Trophoblast cell (in vitro differentiated cells and primary cell): ENCODE data around the gene NMUR2.

Experiments used
- DNase-seq, 2 donors: peaks; one replicate each; pipeline ENCODE4 v3.0.0-alpha.2; 2016
- H2AFZ ChIP-seq: 2 replicates; pipeline ENCODE4 v1.6.1; 2013; ENCODE audit warnings: low read length, moderate library complexity, mild to moderate bottlenecking; ENCODE audit not compliant: insufficient read depth, poor library complexity
- H2AK5ac ChIP-seq: 2 replicates; pipeline ENCODE4 v1.6.1; 2013; ENCODE audit warnings: mild to moderate bottlenecking, low read length
- H2BK120ac ChIP-seq: 2 replicates; pipeline ENCODE4 v1.6.1; 2013; ENCODE audit warnings: low read length, mild to moderate bottlenecking, moderate library complexity; ENCODE audit not compliant: insufficient read depth, poor library complexity
- H2BK12ac ChIP-seq: 2 replicates; pipeline ENCODE4 v1.6.1; 2013; ENCODE audit warnings: mild to moderate bottlenecking, low read length, moderate library complexity
- H2BK5ac ChIP-seq: 2 replicates; pipeline ENCODE4 v1.6.1; 2013; ENCODE audit warnings: low read length, low read depth, moderate library complexity, mild to moderate bottlenecking; ENCODE audit not compliant: poor library complexity
- H3K14ac ChIP-seq: 2 replicates; pipeline ENCODE4 v1.6.1; 2013; ENCODE audit warnings: mild to moderate bottlenecking, low read length
- H3K18ac ChIP-seq: 2 replicates; pipeline ENCODE4 v1.6.1; 2013; ENCODE audit warnings: mild to moderate bottlenecking, low read length
- H3K23ac ChIP-seq: 2 replicates; pipeline ENCODE4 v1.6.1; 2013; ENCODE audit warnings: low read length
- H3K27ac ChIP-seq: 2 replicates; pipeline ENCODE4 v1.5.1; 2013; ENCODE audit warnings: low read depth, mild to moderate bottlenecking, inconsistent platforms, low read length, moderate library complexity
- H3K27me3 ChIP-seq: 2 replicates; pipeline ENCODE4 v1.6.1; 2013; ENCODE audit warnings: inconsistent platforms, mild to moderate bottlenecking, low read length, moderate library complexity; ENCODE audit not compliant: insufficient read depth
- H3K36me3 ChIP-seq, 2 experiments: 1 replicate in 1 of 2; 2 replicates in 1 of 2; pipeline ENCODE4 v1.6.1; 2013; ENCODE audit warnings: low read length in 2 of 2, mild to moderate bottlenecking in 2 of 2, moderate library complexity in 1 of 2; ENCODE audit not compliant: insufficient read depth in 2 of 2, control insufficient read depth in 1 of 2
- H3K4ac ChIP-seq: 2 replicates; pipeline ENCODE4 v1.6.1; 2013; ENCODE audit warnings: low read depth, mild to moderate bottlenecking, low read length, moderate library complexity
- H3K4me1 ChIP-seq, 2 experiments: 1 replicate in 1 of 2; 2 replicates in 1 of 2; pipeline ENCODE4 v1.6.1; 2013; ENCODE audit warnings: low read length in 2 of 2, mild to moderate bottlenecking in 2 of 2, moderate library complexity in 1 of 2; ENCODE audit not compliant: insufficient read depth in 2 of 2, control insufficient read depth in 1 of 2
- H3K4me2 ChIP-seq: 2 replicates; pipeline ENCODE4 v1.6.1; 2013; ENCODE audit warnings: inconsistent platforms, mild to moderate bottlenecking, low read length, moderate library complexity
- H3K4me3 ChIP-seq: 2 replicates; pipeline ENCODE4 v1.5.1; 2013; ENCODE audit warnings: mild to moderate bottlenecking, low read depth, low read length, inconsistent platforms
- H3K79me1 ChIP-seq: one replicate; pipeline ENCODE4 v1.6.1; 2013; ENCODE audit warnings: low read length
- H3K79me2 ChIP-seq: 2 replicates; pipeline ENCODE4 v1.6.1; 2013; ENCODE audit warnings: low read length, mild to moderate bottlenecking; ENCODE audit not compliant: control insufficient read depth, insufficient read depth, poor library complexity
- H3K9ac ChIP-seq: 2 replicates; pipeline ENCODE4 v1.6.1; 2013; ENCODE audit warnings: mild to moderate bottlenecking, low read length
- H3K9me3 ChIP-seq: 2 replicates; pipeline ENCODE4 v1.6.1; 2013; ENCODE audit warnings: low read depth, mild to moderate bottlenecking, control low read depth, inconsistent platforms, low read length; ENCODE audit not compliant: insufficient read depth
- H4K12ac ChIP-seq: 2 replicates; pipeline ENCODE4 v1.6.1; 2013; ENCODE audit warnings: low read depth, mild to moderate bottlenecking, low read length, moderate library complexity
- H4K8ac ChIP-seq: 2 replicates; pipeline ENCODE4 v1.6.1; 2013; ENCODE audit warnings: low read depth, mild to moderate bottlenecking, low read length, moderate library complexity
- H4K91ac ChIP-seq: one replicate; pipeline ENCODE4 v1.6.1; 2013; ENCODE audit warnings: low read depth, mild to moderate bottlenecking, low read length, moderate library complexity
- WGBS: extraction: QIAGEN DNeasy Blood & Tissue Kit; methylation state at CpG from one replicate; pipeline ENCODE4 v1.1.7; 2013; ENCODE audit warnings: missing lambda C conversion rate; ENCODE audit not compliant: insufficient read length, insufficient coverage; ENCODE audit errors: extremely low coverage; 5-methylcytosine and 5-hydroxymethylcytosine counted together

NMUR2 gene

DNA sequence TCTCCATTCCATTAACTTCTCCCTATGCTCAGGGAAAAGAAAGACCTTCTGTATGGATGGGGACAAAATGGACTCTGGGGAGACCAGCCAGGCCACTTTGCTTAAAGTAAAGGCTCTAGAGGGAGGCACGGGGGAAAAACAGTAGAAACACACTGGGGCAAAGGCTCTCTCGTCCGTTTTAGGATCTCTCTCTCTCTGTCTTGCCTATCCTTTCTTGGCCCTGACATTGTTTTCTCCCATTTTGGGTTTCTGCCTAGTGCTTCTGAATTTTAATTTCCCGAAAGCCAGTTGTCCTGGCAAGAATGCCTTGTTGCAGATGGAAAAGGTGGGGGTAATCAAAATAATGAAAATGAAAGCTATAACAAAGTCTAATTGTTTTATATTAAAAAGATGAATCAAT is 28.2 kb downstream of the NMUR2 start:
- Histone ChIP-seq H3K79me1 (no peaks in the 10 kb centered on the region), H4K91ac (no peak overlapping the region), H3K27me3 (no peaks in the 10 kb centered on the region), H2BK5ac (no peak overlapping the region), H3K23ac (no peak overlapping the region), H3K27ac (no peak overlapping the region), H2BK120ac (no peak overlapping the region), H2AK5ac (no peak overlapping the region), H3K79me2 (no peaks in the 10 kb centered on the region), H2BK12ac (no peak overlapping the region), H4K12ac (no peak overlapping the region), H2AFZ (no peak overlapping the region), H3K9ac (no peak overlapping the region), H3K18ac (no peak overlapping the region), H3K14ac (no peak overlapping the region), H3K4me2 (no peak overlapping the region), H3K9me3 (no peaks in the 10 kb centered on the region), H3K4ac (no peak overlapping the region), H3K4me1 (peaks cover 0 to 2% of the 10 kb centered on the region in 2 experiments), H4K8ac (no peak overlapping the region), H3K4me3 (no peak overlapping the region), H3K36me3 (no peaks in the 10 kb centered on the region)
- no peak for DNase-seq
- no CpG with 5 or more reads among the region's 4 CpGs for WGBS

DNA sequence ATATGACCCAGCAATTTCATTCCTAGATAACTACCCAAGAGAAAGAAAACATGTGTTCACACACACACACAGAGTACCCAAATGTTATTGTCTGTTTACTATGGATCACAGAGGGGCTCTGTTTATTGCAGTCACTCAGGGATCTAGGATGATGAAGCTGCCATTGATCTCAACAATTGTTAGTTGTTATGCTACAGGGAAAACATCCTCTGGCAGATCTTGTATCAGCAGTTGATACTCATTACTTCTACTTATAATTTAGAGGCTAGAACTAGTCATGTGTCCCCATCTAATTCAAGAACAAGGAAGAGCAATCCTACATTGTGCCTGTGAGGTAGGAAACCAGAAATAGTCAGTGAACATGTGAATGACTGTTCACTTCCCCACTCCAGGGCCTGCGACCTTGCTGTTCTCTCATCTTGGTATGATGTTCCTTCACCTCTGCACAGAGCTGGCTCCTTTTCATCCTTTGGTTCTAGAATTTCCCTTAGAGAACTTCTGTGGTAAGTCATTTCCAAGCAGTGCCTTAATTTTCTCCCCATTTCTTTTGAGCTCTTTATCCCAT is 30.3 kb downstream of the NMUR2 start:
- Histone ChIP-seq H4K12ac (no peak overlapping the region), H3K9ac (no peak overlapping the region), H2BK120ac (no peak overlapping the region), H3K79me1 (no peaks in the 10 kb centered on the region), H3K23ac (no peak overlapping the region), H3K4me1 (peaks cover 0 to 2% of the 10 kb centered on the region in 2 experiments), H3K4me2 (no peak overlapping the region), H4K8ac (no peak overlapping the region), H4K91ac (no peak overlapping the region), H2AFZ (no peak overlapping the region), H3K27me3 (no peaks in the 10 kb centered on the region), H3K27ac (no peak overlapping the region), H3K79me2 (no peaks in the 10 kb centered on the region), H2BK5ac (no peak overlapping the region), H3K4me3 (no peak overlapping the region), H3K18ac (no peak overlapping the region), H3K14ac (no peak overlapping the region), H3K9me3 (no peaks in the 10 kb centered on the region), H3K36me3 (no peaks in the 10 kb centered on the region), H2AK5ac (no peak overlapping the region), H3K4ac (no peak overlapping the region), H2BK12ac (no peak overlapping the region)
- no peak for DNase-seq
- no CpG with 5 or more reads among the region's 1 CpG for WGBS

DNA sequence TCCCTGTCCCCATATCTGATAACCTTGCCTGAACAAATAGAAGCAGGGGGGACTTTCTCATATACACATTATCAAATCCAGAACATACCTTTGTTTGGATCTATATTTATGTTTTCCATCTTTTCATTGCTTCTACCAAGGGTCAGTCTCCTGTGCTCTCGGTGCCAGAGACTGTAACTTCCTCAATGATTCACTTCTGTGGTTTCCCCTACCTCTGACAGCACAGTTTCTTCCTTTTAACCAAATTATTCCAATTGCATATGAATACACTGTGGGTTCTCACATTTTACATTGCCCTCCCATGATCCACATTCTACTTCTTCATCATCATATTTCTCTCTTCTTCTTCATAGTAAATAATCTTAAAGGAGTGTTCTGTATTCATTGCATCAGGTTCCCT is 32.2 kb downstream of the NMUR2 start:
- no CpG with 5 or more reads among the region's 1 CpG for WGBS
- H3K79me1 ChIP-seq: no peaks in the 10 kb centered on the region
- H4K12ac ChIP-seq: no peak overlapping the region
- H4K91ac ChIP-seq: no peak overlapping the region
- no peaks in the 10 kb centered on the region for H3K9me3 ChIP-seq
- H3K4me3 ChIP-seq: no peak overlapping the region
- no peak overlapping the region for H3K27ac ChIP-seq
- no peak overlapping the region for H4K8ac ChIP-seq
- no peak overlapping the region for H3K23ac ChIP-seq
- H3K79me2 ChIP-seq: no peaks in the 10 kb centered on the region
- H3K18ac ChIP-seq: no peak overlapping the region
- no peak overlapping the region for H3K4me2 ChIP-seq
- no peaks in the 10 kb centered on the region for H3K27me3 ChIP-seq
- no peak overlapping the region for H2AK5ac ChIP-seq
- no peak overlapping the region for H2BK5ac ChIP-seq
- H2BK120ac ChIP-seq: no peak overlapping the region
- H3K4me1 ChIP-seq: no peaks in the 10 kb centered on the region
- no peak overlapping the region for H2AFZ ChIP-seq
- no peak overlapping the region for H2BK12ac ChIP-seq
- H3K14ac ChIP-seq: no peak overlapping the region
- no peak overlapping the region for H3K4ac ChIP-seq
- no peaks in the 10 kb centered on the region for H3K36me3 ChIP-seq
- DNase-seq: no peak
- H3K9ac ChIP-seq: no peak overlapping the region

DNA sequence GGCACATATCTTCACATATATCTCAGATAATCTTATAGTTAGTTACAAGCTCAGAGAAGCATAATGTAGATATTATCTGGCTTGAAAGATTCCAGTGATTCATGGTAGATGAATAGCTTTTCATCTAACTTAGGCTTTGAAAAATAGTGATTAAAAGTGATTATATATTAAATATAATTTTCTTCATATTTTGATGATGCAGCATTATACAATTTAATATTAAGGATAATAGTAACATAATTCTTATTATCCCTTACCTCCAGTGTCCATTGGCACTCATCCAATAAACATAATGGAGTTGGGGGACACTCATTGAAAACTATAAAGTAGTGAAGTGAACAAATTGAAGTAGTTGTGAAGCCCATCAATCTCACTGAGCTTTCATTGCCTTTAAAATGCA is 35.8 kb downstream of the NMUR2 start:
- H3K14ac ChIP-seq: no peak overlapping the region
- H3K4me1 ChIP-seq: no peaks in the 10 kb centered on the region
- no peak for DNase-seq
- H2BK5ac ChIP-seq: no peak overlapping the region
- no peaks in the 10 kb centered on the region for H3K36me3 ChIP-seq
- no peak overlapping the region for H2AFZ ChIP-seq
- no peak overlapping the region for H2AK5ac ChIP-seq
- no peak overlapping the region for H3K18ac ChIP-seq
- H3K23ac ChIP-seq: no peak overlapping the region
- no peaks in the 10 kb centered on the region for H3K9me3 ChIP-seq
- no peak overlapping the region for H2BK12ac ChIP-seq
- no peaks in the 10 kb centered on the region for H3K27me3 ChIP-seq
- H3K4me2 ChIP-seq: no peak overlapping the region
- H4K8ac ChIP-seq: no peak overlapping the region
- no peak overlapping the region for H3K4ac ChIP-seq
- H3K9ac ChIP-seq: no peak overlapping the region
- no peak overlapping the region for H3K4me3 ChIP-seq
- H3K79me2 ChIP-seq: no peaks in the 10 kb centered on the region
- no peaks in the 10 kb centered on the region for H3K79me1 ChIP-seq
- no peak overlapping the region for H4K12ac ChIP-seq
- no peak overlapping the region for H4K91ac ChIP-seq
- H2BK120ac ChIP-seq: no peak overlapping the region
- H3K27ac ChIP-seq: no peak overlapping the region
